Cardiac septum (tissue), 1 donor: ENCODE data around the gene NHEJ1. TPM values are rescaled to one million over a fixed set of nuclear protein-coding genes. Genes with fewer than 3 reads are reported as not detected.
A peak's percentile ranks its signal among the peaks of the same experiment; 100 is the strongest.
"Not testable (repeated sequence)": the region's sequence is repeated elsewhere in the genome, so short reads cannot be mapped to it uniquely, and the experiment has no call there.

Experiments used
- DNase-seq: peaks from one replicate; pipeline ENCODE4 v3.0.0-alpha.2; 2020; ENCODE audit warnings: low spot score
- intact Hi-C: fragments of 100-400 bp; cut with DNase I; formaldehyde crosslinking; loops from one replicate; pipeline ENCODE4 v1.14.0; 2022
- long read RNA-seq: library from polyadenylated mRNA; unstranded; transcript quantifications from one replicate; pipeline ENCODE4 v2.0.0, GENCODE V29; 2021
- total RNA-seq: library from RNA; stranded (reverse); fragmentation: NEBNext Ultra II Directional; extraction: Animal tissue kit (Norgen Biotek cat#: 25700); gene quantifications from one replicate; pipeline ENCODE4 v1.2.1, GENCODE V29; 2021
- donor health status: DM: no; HTN: no; CAD: no.

The NHEJ1 gene
- 6.7 TPM for total RNA-seq
- long read RNA-seq, transcript NHEJ1-201 (8 exons, 2,094 nt): major isoform, 6 of 7 reads
- long read RNA-seq, partial matches to known transcripts: 0 of 7 reads
- long read RNA-seq, other reads (novel, unspliced or antisense): 1 of 7 reads

- intact Hi-C loops: loop anchor here (1.0 kb wide), 3 partner anchors 17 to 135 kb away; partner anchors contain the start of gene ZFAND2B
- DNase-seq: peak; percentile 97
These were observed at the start of gene NHEJ1 for GRCh38 chr2:219160186-219161017. TSS of gene NHEJ1 (minus strand) at chr2:219160815. CDS start at chr2:219158362, 2,453 bp downstream.

GRCh38 chr2:219209236-219210195 lies 48.9 kb upstream of the NHEJ1 start:
- DNase-seq: no peak
- intact Hi-C loops: no loop called here

GRCh38 chr2:219207884-219208740 lies 47.5 kb upstream of the NHEJ1 start:
- no peak for DNase-seq
- intact Hi-C loops: loop anchor here (2.0 kb wide), 1 partner anchor 31 kb away; the partner anchor contains the start of gene CNPPD1

GRCh38 chr2:219207134-219207883 lies 46.7 kb upstream of the NHEJ1 start:
- intact Hi-C loops: loop anchor here (2.0 kb wide), 1 partner anchor 31 kb away; the partner anchor contains the start of gene CNPPD1
- DNase-seq: no peak

GRCh38 chr2:219206328-219207133 lies 45.9 kb upstream of the NHEJ1 start, which contains the start of gene ZFAND2B:
TSS of gene ZFAND2B (plus strand) at chr2:219206782. CDS start at chr2:219206988, 206 bp downstream.
- intact Hi-C loops: loop anchor here (1.0 to 2.0 kb wide), 3 partner anchors 30 to 46 kb away; partner anchors contain the start of genes CNPPD1, GLB1L, NHEJ1 and STK16
- peak; percentile 98 for DNase-seq

- DNase-seq: no peak
- intact Hi-C loops: loop anchor here (1.0 to 2.0 kb wide), 3 partner anchors 29 to 46 kb away; partner anchors contain the start of genes CNPPD1, GLB1L, NHEJ1 and STK16
These were observed 45.3 kb upstream of the NHEJ1 start for GRCh38 chr2:219205981-219206327.

GRCh38 chr2:219205165-219205538 lies 44.5 kb upstream of the NHEJ1 start:
- intact Hi-C loops: no loop called here
- no peak for DNase-seq

GRCh38 chr2:219204425-219205164 lies 44.0 kb upstream of the NHEJ1 start:
- intact Hi-C loops: no loop called here
- DNase-seq: no peak

- DNase-seq, intact Hi-C loops: not testable (repeated sequence)
These were observed 40.7 kb upstream of the NHEJ1 start for GRCh38 chr2:219201331-219201730.

- DNase-seq, intact Hi-C loops: not testable (repeated sequence)
These were observed 40.1 kb upstream of the NHEJ1 start for GRCh38 chr2:219200502-219201326.

- intact Hi-C loops: no loop called here
- no peak for DNase-seq
These were observed 39.0 kb upstream of the NHEJ1 start for GRCh38 chr2:219199470-219200211.

- DNase-seq: no peak
- intact Hi-C loops: no loop called here
These were observed 38.4 kb upstream of the NHEJ1 start for GRCh38 chr2:219198974-219199373.

GRCh38 chr2:219197388-219197787 lies 36.8 kb upstream of the NHEJ1 start:
- intact Hi-C loops: no loop called here
- no peak for DNase-seq

GRCh38 chr2:219186754-219187456 lies 26.3 kb upstream of the NHEJ1 start:
- DNase-seq: no peak
- intact Hi-C loops: no loop called here
